Measurements from ENCODE around the gene TSR1.

Gene TSR1

DNA sequence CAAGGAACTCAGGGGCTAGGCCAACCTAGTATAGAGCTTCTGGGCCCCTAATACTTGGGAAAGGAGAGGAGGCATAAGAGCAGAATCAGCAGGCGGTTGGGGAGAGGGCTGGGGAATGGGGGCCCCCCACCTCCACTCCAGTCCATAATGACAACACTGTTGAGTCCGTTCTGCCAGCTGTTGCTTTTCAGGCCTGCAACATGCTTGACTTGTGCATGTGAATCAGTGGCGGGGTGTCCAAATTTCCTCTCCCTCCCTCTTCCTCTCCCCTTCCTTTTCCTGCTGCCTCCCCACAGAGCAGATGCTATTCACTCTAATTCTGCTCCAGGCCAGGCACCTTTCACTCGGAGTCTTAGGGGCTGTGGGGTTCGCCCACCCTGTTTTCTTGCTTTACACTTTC is 32.8 kb upstream of the TSR1 start:
- no peak for DNase-seq (ENCODE audit: low read depth in 2 of 2)

DNA sequence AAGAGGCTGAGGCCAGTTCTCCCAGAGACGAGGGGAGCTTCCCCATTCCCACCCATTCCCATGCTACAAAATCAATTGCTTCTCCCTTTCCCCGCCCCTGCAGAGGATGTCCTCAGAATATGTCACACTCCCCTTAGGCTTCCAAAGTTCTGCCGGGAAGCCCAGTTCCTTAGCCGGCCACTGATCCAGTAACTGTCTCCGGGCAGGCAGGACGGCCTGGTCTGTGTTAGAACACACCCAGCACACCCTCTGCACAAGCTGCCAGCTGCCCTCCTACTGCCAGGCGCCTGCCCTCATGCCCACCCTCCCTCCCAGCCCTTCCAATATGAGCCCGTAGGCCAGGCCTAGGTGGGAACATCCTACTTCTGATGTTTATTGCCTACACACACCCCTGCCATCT is 32.1 kb upstream of the TSR1 start:
- DNase-seq (ENCODE audit: low read depth in 2 of 2): no peak

DNA sequence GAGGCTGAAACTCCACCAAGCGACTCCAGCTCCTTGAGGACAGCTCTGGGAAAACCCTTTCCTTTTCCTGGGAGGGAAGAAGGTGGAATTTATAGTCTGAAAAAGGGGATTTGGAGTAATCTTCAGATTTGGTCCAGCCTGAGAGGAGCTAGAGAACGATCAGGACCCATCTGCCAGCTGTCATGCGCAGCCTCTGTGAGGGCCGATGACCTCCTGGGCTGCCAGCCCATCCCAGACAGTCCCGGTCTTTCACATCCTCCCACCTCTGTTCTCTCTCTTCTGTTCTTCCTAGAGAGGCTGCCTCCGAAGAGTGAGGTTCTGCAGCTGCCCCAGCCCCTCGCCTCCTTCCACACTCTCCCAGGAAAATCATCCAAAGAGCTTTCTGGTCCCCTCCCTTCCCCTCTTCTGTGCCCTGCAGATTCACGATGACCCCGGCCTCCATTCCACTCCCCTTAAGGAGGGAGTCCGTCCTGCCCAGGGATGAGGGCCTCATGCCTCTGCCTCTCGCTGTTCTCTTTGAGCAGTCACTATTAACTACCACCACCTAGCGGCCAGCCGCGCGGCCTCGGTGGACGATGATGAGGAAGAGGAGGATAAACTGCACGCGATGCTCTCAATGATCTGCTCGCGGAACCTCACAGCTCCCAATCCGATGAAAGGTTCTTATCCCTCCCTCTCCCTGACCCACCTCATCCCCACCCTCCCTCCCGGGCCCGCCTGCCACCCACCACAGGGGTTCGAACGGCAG is 30.7 kb upstream of the TSR1 start:
- no peak for DNase-seq (ENCODE audit: low read depth in 2 of 2)

DNA sequence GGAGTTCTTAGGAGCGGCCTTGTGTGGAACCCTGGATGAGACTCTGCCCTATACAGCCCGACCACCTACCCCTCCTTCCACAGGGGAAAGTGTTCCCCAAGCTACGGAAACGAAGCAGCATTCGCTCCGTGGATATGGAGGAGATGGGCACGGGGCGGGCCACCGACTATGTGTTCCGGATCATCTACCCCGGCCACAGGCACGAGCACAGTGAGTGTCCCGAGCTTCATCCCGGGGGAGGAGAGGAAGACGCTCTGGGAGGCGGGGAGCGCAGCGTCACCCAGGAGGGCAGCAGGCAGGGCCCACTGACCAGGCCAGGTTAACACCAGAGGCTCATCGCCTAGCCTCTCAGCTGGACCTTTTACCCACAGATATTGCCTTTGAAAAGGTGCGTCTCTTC is 28.9 kb upstream of the TSR1 start:
- no peak for DNase-seq (ENCODE audit: low read depth in 2 of 2)

DNA sequence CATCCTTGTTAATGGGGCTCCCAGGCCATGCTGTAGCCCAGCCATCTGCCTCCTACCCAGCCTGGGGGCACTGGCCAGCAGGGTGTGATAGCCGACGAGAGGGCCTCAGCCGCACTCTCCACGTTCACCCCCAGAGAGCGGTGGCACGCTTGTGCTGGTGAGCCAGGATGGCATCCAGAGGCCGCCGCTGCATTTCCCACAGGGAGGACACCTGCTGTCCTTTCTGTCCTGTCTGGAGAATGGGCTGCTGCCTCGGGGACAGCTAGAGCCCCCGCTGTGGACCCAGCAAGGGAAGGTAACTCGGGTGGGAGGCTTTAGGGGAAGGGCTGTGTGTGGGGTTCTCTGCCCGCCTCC is 28.5 kb upstream of the TSR1 start:
- no peak for DNase-seq (ENCODE audit: low read depth in 2 of 2)

DNA sequence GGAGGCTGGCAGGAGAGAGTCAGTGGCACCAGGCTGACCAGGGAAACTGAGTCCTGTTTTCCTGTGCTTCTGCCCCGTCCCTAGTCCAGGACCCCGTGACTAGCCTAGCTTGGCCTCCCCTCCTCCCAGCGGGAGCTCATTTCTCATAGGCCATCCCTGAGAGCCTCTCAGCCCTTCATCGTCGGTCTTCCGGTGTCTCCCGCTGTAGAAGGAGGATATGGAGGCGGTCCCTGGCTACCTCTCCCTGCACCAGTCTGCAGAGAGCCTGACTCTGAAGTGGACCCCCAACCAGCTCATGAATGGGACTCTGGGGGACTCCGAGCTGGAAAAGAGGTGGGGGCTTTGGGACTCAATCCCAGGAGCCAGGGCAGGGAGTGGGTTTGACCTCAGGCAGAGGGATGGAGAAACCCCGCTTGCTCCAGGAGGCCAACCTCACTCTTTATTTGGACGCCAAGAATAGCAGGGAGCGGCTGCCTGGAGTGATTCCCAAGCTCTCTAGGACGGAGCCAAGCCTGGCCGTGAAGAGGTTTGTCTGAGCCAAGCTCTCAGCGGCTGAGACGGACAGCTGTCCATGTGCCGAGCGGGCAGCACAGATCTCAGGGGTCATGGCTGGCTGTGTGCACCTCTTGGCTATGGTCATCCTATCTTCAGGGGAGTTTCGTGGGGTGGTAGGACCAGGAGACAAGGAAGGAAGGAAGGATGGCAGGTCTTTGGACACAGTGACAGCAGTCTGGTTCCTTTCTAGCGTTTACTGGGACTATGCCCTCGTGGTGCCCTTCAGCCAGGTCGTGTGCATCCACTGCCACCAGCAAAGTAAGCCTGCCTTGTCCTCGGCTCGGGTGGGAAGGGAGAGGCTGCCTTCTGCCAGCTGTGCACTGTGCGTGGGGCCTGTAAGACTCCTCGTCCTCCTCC is 27.9 kb upstream of the TSR1 start:
- no peak for DNase-seq (ENCODE audit: low read depth in 2 of 2)

DNA sequence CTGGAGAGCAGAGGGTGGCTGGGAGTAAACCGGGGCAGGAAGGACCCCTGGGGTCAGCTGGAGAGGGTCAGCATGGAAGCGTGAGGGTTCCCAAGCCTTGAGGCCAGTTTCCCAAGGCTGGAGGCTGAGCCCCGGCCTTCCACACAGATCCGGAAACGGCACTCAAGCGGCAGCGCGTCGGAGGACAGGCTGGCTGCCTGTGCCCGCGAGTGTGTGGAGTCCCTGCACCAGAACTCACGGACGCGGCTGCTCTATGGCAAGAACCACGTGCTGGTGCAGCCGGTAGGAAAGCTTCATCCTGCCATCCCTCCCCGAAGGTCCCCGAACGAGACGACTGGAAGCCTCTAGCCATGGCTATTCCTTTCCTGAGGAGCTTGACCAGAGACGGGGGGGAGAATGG is 27.1 kb upstream of the TSR1 start:
- no peak for DNase-seq (ENCODE audit: low read depth in 2 of 2)

DNA sequence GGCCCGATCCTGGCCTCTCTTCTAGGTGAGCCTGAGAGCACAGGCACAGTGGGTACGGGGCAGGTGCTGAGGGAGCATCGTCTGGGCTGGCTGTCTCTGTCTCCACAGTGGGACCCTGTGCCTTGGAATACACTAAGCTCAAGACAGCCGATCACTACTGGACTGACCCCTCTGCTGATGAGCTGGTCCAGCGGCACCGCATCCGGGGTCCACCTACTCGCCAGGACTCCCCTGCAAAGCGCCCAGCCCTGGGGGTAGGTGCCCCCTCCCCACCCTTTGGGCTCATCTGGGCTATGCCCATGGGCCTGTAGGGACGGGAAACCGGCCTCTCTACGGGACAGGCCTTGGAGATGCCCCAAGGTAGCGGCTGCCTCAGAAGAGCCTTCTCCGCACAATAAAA is 26.6 kb upstream of the TSR1 start:
- DNase-seq (ENCODE audit: low read depth in 2 of 2): no peak

DNA sequence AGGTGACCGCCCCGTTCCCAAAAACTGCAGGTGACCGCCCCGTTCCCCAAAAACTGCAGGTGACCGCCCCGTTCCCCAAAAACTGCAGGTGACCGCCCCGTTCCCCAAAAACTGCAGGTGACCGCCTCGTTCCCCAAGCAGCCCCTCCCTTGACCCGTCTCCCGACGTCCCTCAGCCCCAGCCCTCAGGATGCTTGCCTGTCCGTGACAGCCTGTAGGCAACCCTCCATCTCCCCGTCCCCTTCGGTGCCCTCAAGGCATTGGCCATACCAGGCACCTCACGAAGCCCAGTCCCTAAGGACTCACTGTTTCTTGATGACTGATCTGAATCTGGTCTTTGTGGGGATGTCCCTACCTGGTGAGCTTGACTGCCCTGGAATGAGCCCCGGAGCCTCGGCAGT is 26.2 kb upstream of the TSR1 start:
- DNase-seq (ENCODE audit: low read depth in 2 of 2): no peak

DNA sequence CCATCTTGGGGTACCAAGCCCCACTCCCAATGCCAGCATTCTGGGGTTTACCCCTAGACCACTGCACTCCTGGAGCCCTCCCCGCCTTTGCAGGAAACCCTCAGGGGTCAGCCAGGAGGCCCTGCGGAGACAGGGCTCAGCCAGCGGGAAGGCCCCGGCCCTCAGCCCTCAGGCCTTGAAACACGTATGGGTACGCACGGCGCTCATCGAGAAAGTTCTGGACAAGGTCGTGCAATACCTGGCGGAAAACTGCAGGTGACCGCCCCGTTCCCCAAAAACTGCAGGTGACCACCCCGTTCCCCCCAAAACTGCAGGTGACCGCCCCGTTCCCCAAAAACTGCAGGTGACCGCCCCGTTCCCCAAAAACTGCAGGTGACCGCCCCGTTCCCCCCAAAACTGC is 25.8 kb upstream of the TSR1 start:
- DNase-seq (ENCODE audit: low read depth in 2 of 2): no peak

DNA sequence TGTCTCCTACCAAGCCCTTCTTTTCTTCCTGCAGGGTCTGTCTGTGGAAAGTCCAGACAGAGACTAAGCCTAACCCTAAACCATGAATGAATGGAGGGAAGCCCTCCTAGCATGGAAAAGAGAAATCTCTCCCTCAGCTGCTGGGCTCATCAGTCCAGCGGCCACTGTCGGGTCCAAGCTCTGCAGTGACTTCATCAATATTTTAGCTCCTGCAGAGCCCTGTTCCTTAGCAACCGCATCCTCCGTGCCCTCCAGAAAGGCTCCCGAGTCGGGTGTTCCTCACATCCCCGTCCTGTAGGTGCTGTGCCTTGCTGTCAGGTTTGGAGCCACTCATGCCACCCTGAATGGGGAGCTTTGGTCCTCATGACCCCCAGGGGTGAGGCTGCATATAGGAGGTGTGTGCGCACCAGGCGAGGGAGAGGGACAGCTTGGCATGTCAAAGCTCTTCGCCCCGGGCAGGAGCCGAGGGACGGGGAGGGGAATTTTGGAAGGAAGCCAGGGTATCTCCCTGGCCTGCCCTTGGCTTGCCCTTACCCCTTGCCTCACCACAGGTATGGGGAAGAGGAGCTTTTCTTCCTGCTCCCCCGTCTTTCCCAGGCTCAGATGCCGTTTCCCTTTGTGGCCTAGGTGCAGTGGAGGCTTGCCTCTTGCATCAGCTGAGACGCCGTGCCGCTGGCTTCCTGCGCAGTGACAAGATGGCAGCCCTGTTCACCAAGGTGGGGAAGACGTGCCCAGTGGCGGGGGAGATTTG is 24.9 kb upstream of the TSR1 start:
- DNase-seq (ENCODE audit: low read depth in 2 of 2): no peak

DNA sequence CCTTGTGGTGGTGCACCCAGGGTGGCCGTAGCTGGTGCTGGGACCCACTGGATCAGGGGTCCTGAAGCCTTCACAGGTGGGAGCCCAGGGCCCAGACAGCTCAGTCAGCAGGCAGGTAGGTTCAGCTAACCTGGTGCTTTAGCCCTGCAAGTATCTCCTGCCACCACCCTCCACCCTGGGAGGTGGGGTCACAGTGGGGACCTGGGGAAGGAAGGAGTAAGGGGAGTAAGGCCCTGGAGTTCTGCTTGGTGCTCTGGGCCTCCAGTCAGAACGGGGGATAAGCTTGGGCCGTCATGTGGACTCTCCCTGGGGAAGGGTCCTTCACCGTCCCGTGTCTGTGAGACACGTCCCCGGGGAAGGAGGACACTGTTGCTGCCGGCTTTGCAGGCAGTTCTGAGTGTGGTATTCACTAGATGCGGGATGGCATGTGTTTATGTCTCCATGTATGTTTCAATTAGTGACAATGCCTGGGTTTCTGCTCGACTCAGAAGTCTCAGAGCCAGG is 21.7 kb upstream of the TSR1 start:
- DNase-seq (ENCODE audit: low read depth in 2 of 2): no peak

DNA sequence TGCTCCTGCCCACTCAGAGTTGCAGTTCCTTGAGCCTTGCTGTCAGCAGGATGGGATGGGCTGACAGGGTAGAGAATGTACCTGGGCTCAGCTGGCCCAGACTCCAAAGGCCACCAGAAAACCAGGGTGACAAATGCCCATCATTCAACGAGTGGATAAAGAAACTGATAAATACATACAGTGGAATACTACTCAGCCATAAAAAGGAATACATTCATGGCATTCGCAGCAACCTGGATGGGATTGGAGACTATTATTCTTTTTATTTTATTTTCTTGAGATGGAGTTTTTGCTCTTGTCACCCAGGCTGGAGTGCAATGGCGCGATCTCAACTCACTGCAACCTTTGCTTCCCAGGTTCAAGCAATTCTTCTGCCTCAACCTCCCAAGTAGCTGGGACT is 21.0 kb upstream of the TSR1 start:
- DNase-seq (ENCODE audit: low read depth in 2 of 2): no peak

DNA sequence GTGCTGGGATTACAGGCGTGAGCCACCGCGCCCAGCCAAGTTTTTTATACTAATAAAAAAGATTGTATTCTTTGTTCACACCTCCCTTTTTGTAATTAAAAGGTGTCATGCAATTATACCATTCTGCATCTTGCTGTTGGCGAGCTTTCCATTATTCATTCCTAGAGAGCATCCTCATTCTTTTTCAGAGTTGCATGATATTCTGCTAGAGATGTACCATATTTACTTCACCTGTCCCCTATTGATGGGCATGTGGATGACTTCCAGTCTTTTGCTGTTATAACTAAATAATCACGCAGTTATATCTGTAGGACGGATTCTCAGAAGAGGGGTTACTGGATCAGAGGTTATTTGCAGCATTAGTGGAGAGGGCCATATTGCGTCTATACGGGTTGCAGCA is 18.1 kb upstream of the TSR1 start:
- no peak for DNase-seq (ENCODE audit: low read depth in 2 of 2)

DNA sequence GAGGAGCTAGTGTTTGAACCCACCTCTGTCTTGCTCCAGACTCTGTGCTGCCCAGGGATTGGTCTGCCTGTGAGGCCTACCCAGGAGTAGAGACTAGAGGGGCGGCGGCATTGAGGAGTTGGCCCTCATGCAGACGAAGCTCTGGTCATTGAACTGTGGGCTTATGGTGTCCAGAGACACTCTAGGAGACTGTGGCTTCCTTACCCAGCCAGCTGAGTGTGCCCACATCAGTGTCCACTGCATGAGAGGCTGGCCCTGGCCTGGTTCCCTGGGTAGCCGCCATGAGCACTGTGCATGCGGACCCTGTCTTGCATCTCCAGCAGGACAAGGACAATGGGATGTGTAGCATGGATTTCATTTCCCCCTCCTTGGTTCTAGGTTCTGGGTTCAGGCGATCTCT is 15.0 kb upstream of the TSR1 start:
- no peak for DNase-seq (ENCODE audit: low read depth in 2 of 2)

DNA sequence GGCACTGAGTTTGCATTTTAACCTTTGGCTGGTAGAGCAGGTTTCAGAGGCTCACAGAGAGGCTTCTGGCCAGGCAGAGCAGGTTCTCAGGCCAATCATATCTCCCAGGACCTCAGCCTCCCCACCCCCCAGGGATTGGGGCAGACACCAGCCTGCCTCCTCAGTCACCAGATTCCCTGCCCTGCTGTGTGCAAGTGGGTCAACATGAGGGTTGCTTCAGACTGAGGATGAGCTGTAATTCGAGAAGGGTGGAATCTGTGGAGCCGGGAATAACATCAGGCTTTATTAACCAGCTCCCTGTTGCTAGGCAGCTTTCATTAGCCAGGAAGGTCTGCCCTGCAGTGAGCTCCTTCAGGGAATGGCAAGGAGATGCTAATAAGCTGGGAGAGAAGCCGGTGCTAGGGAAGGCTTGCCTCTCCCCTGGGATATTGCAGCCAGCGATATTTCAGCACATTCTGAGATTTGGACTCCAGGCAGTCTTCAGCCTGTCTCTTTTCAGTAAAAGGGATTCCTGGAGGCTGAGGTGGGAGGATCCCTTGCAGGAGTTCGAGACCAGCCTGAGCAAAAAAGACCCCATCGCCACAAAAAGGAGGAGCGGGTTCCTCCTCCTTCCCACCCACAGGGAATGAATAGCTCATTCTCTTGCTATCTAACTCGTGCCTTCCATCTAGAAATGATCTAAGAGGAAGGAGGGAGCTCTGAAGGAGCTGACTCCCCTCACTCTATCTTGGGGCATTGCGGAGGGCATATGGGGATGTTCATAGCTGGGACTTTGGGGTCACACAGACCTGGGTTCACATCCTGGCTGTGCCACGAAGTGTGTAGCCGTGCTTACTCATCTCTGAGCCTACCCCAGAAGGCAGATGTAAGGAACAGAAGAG is 11.8 kb upstream of the TSR1 start:
- DNase-seq (ENCODE audit: low read depth in 2 of 2): no peak

DNA sequence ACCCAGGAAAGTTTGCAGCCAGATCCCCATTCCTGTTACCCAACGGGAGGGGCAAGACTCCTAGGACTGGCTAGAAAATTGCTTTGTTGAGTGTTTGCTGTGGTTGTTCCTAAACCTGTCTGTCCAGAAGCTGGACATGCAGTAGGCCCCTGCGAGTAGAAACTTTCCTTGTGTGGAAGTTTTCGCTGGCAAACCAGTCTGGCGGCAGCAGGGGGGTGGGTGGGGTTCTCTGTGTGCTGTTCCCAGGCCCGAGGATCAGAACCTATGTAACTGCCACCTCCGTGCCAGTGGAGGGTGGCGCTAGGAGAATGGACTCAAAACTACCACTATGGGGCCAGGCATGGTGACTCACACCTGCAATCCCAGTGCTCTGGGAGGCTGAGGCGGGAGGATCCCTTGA is 10.2 kb upstream of the TSR1 start:
- DNase-seq (ENCODE audit: low read depth in 2 of 2): no peak

DNA sequence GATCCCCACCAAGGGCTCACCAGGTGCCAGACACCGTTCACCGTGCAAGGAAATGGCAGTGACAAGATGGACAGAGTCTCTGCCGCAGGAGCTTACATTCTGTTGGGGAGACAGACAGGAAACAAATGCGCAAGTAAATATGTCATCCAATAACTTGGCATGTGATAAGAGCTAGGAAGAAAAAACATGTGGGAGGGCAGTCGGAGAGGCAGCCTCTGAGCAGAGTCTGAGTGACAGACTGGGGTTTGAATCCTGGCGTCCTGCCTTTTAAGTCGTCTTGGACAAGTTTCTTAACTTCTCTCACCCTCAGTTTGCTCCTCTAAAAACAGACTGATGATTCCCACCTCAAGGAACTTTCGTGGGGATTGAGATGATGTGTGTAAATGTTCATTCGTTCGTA is 8.3 kb upstream of the TSR1 start:
- no peak for DNase-seq (ENCODE audit: low read depth in 2 of 2)

DNA sequence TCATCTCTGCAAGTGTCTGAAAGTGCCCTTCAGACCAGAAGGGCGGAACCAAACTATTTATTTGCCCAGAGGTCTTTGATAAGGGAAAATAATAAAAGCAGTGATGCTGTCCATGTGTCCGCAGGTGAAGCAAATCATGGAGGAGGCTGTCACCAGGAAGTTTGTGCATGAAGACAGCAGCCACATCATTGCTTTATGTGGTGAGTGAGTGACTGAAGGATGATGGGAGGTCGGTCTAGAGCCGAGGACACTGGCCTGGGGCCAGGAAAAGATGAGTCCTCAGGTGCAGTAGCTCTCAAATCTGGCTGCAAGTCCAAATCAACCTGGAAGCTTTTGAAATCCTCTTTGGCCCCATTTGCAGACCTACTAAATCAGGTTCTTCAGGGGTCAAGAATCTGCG is 7.2 kb upstream of the TSR1 start:
- no peak for DNase-seq (ENCODE audit: low read depth in 2 of 2)

DNA sequence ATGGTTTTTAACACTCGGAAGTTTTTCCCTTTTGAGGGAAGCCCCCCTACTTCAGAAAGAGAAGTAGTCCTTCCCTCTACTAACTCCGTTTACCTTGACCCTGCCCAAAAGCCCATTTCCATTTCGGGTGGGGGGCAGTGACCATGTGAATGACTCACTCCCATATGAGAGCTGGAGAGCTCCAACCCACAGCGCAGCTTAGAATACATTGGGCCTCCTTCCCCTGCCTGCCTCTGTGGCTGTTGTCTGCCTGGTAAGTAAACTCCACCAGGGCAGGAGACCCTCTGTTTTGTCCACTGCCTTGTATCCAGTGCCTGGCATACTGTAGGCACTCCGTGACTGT is 2.0 kb upstream of the TSR1 start:
- DNase-seq (ENCODE audit: low read depth in 2 of 2): no peak

DNA sequence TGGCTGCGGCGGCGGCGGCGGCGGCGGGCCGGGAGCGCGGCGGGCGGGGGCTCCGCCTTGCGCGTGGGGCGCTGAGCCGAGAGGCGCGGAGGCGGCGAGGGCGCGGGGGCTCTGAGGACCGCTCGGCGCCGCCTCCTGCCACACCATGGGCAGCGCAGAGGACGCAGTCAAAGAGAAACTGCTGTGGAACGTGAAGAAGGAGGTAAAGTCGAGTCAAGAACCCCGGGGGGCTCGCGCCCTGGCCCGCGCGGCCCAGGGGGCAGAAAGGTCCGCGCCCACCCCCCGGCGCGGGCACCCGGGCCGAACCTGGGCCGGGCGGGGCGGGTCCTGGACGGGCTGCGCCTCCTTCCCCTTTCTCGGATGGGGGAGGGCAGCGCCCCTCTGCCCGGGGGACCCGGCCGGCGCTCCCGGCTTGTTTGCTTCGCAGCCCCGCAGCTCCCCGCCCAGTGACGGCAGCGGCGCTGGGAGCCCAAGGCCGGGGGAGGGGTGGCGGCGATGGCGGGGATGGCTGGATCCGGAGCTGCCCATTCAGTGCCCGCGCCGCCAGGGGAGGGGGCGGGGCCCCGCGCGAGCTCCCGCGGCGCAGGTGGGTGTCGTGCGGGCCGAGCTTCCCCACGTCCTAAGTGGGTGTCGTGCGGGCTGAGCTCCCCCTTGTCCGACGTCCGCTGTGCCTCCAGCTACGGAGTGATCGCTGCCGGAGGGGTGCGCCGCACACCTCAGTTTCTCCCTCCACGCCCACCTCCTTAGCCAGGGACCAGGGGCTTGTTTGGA is 1.5 kb upstream of the TSR1 start:
- peak in 1 of 2 donors; percentile 43 for DNase-seq (ENCODE audit: low read depth in 2 of 2)
